ENCODE results near the gene FH.

GRCh38 chr1:241485145-241485544 is 34.4 kb downstream of the FH start:
- TF ChIP-seq CTCF (IDR thresholded peaks at IDR 0.05): no peak
- no peak for TF ChIP-seq POLR2A (IDR thresholded peaks at IDR 0.05)
- no peak for TF ChIP-seq EP300 (IDR thresholded peaks at IDR 0.05)

All from tibial nerve (tissue), 4 donors.